CD14-positive monocyte (primary cell): ENCODE measurements around the gene GGTLC3. TPM values are rescaled to one million over a fixed set of nuclear protein-coding genes. Genes with fewer than 3 reads are reported as not detected.
"Not testable (repeated sequence)": the region's sequence is repeated elsewhere in the genome, so short reads cannot be mapped to it uniquely, and the experiment has no call there.

Experiments
- DNase-seq, 3 donors: peaks; one replicate each; pipeline ENCODE4 v3.0.0-alpha.2; 2011 to 2022
- H2AFZ ChIP-seq: 2 replicates; pipeline ENCODE4 v1.6.0; 2012; ENCODE audit warnings: mild to moderate bottlenecking, low read depth, low read length, inconsistent platforms; ENCODE audit not compliant: insufficient read depth, poor library complexity, severe bottlenecking
- H3K27ac ChIP-seq, 2 donors: 1 replicate in 1 of 2; 2 replicates in 1 of 2; pipeline ENCODE4 v1.5.1; 2012 to 2013; ENCODE audit warnings: low read length in 2 of 2, control low read depth in 1 of 2, inconsistent platforms in 1 of 2, low read depth in 1 of 2, mild to moderate bottlenecking in 1 of 2
- H3K27me3 ChIP-seq, 2 donors: one replicate each; pipeline versions ENCODE4 v1.6.0 to v1.6.1; 2011 to 2013; ENCODE audit warnings: low read length in 2 of 2; ENCODE audit not compliant: control insufficient read depth in 2 of 2, insufficient read depth in 2 of 2
- H3K36me3 ChIP-seq, 2 donors: replicated peaks in 1 of 2; 1 replicate in 1 of 2; 2 replicates in 1 of 2; pipeline versions ENCODE4 v1.5.1 to v1.6.1; 2012 to 2013; ENCODE audit warnings: low read length in 2 of 2, control low read depth in 1 of 2, inconsistent platforms in 1 of 2, mild to moderate bottlenecking in 1 of 2; ENCODE audit not compliant: insufficient read depth in 2 of 2, control insufficient read depth in 1 of 2
- H3K4me1 ChIP-seq, 2 donors: 1 replicate in 1 of 2; 2 replicates in 1 of 2; pipeline versions ENCODE4 v1.5.1 to v1.6.1; 2012 to 2013; ENCODE audit warnings: low read length in 2 of 2, control low read depth in 1 of 2, inconsistent platforms in 1 of 2, mild to moderate bottlenecking in 1 of 2, moderate library complexity in 1 of 2; ENCODE audit not compliant: insufficient read depth in 2 of 2, control insufficient read depth in 1 of 2
- H3K4me2 ChIP-seq: replicated peaks from 2 replicates; pipeline ENCODE3; 2012; ENCODE audit warnings: low read length, moderate library complexity, mild to moderate bottlenecking; ENCODE audit not compliant: poor library complexity, severe bottlenecking; ENCODE audit errors: extremely low read depth
- H3K4me3 ChIP-seq, 3 experiments: fragments of 200-600 bp in 1 of 3; sonication (generic) in 1 of 3; replicated peaks in 1 of 3; 1 replicate in 2 of 3; 2 replicates in 1 of 3; pipeline ENCODE4 v1.5.1; 2011 to 2013; ENCODE audit warnings: low read length in 3 of 3, mild to moderate bottlenecking in 3 of 3, control low read depth in 2 of 3, low read depth in 2 of 3, inconsistent platforms in 1 of 3, moderate library complexity in 1 of 3
- H3K79me2 ChIP-seq: 2 replicates; pipeline ENCODE4 v1.6.0; 2012; ENCODE audit warnings: mild to moderate bottlenecking, control low read depth, inconsistent platforms, low read length, moderate library complexity; ENCODE audit not compliant: insufficient read depth
- H3K9ac ChIP-seq: 2 replicates; pipeline ENCODE4 v1.6.0; 2017; ENCODE audit warnings: low read length, mild to moderate bottlenecking; ENCODE audit not compliant: insufficient read depth, poor library complexity, severe bottlenecking
- H3K9me3 ChIP-seq, 2 donors: replicated peaks in 1 of 2; 1 replicate in 1 of 2; 2 replicates in 1 of 2; pipeline versions ENCODE4 v1.5.1 to v1.6.1; 2012 to 2013; ENCODE audit warnings: low read length in 2 of 2, control low read depth in 1 of 2; ENCODE audit not compliant: control insufficient read depth in 1 of 2, insufficient read depth in 1 of 2
- H4K20me1 ChIP-seq: 2 replicates; pipeline ENCODE4 v1.6.0; 2012; ENCODE audit warnings: mild to moderate bottlenecking, low read length, control low read depth, moderate library complexity; ENCODE audit not compliant: insufficient read depth
- H3K27ac Mint-ChIP-seq, 7 donors: one replicate each; pipeline ENCODE4 v1.8.0; 2020; ENCODE audit warnings: mild to moderate bottlenecking in 7 of 7, mixed read lengths in 7 of 7, moderate library complexity in 6 of 7, inconsistent platforms in 2 of 7
- H3K27me3 Mint-ChIP-seq, 3 donors: one replicate each; pipeline ENCODE4 v1.8.0; 2021 to 2022; ENCODE audit warnings: low read depth in 3 of 3, mild to moderate bottlenecking in 3 of 3, mixed read lengths in 3 of 3, moderate library complexity in 3 of 3, inconsistent platforms in 1 of 3
- H3K36me3 Mint-ChIP-seq, 2 donors: one replicate each; pipeline ENCODE4 v1.8.0; 2020; ENCODE audit warnings: mixed read lengths in 2 of 2, inconsistent platforms in 1 of 2, mild to moderate bottlenecking in 1 of 2
- H3K4me1 Mint-ChIP-seq: one replicate; pipeline ENCODE4 v1.8.0; 2020; ENCODE audit warnings: mild to moderate bottlenecking, mixed read lengths
- H3K4me3 Mint-ChIP-seq, 2 donors: one replicate each; pipeline ENCODE4 v1.8.0; 2020; ENCODE audit warnings: mild to moderate bottlenecking in 2 of 2, mixed read lengths in 2 of 2, moderate library complexity in 1 of 2
- H3K9me3 Mint-ChIP-seq, 7 donors: one replicate each; pipeline ENCODE4 v1.8.0; 2020 to 2022; ENCODE audit warnings: mixed read lengths in 7 of 7, mild to moderate bottlenecking in 6 of 7, moderate library complexity in 6 of 7, inconsistent platforms in 2 of 7
- WGBS: methylation state at CpG from one replicate; pipeline ENCODE4 v1.1.5; 2013; ENCODE audit warnings: missing lambda C conversion rate; ENCODE audit not compliant: insufficient coverage; 5-methylcytosine and 5-hydroxymethylcytosine counted together
- intact Hi-C, 2 donors: fragments of 100-400 bp; cut with micrococcal nuclease; formaldehyde crosslinking; loops; one replicate each; pipeline versions ENCODE4 v1.15.0 to v1.15.1; 2023
- polyA plus RNA-seq, 3 donors: library from polyadenylated mRNA; depleted of rRNA in 1 of 3; unstranded in 2 of 3; stranded (reverse) in 1 of 3; fragments of 300-500 nt in 2 of 3; fragments of >200 nt in 1 of 3; fragmentation: Illumina TruSeq in 2 of 3; gene quantifications; 1 replicate in 2 of 3; 2 replicates in 1 of 3; pipeline ENCODE4 v1.2.3, GENCODE V29; 2012 to 2021

Gene GGTLC3
- polyA plus RNA-seq, 3 donors: not detected

- H3K36me3 ChIP-seq, H3K79me2 ChIP-seq, H3K4me1 ChIP-seq, DNase-seq, H3K4me3 ChIP-seq, H3K9me3 Mint-ChIP-seq, H3K9ac ChIP-seq, H3K4me3 Mint-ChIP-seq, H3K27ac ChIP-seq, H3K36me3 Mint-ChIP-seq, H3K27me3 Mint-ChIP-seq, H3K4me2 ChIP-seq, intact Hi-C loops, H3K27me3 ChIP-seq, H3K9me3 ChIP-seq, H3K27ac Mint-ChIP-seq, H3K4me1 Mint-ChIP-seq, H2AFZ ChIP-seq, H4K20me1 ChIP-seq: not testable (repeated sequence)
- WGBS: no CpG with 5 or more reads among the region's 22 CpGs
These were observed 36.6 kb upstream of the GGTLC3 start for GRCh38 chr22:18554280-18555256.

GRCh38 chr22:18552839-18553597, 35.1 kb upstream of the GGTLC3 start:
- intact Hi-C loops, H3K27me3 ChIP-seq, H3K4me3 Mint-ChIP-seq, H4K20me1 ChIP-seq, H3K36me3 ChIP-seq, H3K4me2 ChIP-seq, H3K9ac ChIP-seq, H3K4me1 ChIP-seq, H3K36me3 Mint-ChIP-seq, H3K79me2 ChIP-seq, H3K27me3 Mint-ChIP-seq, H2AFZ ChIP-seq, H3K4me3 ChIP-seq, H3K9me3 ChIP-seq, DNase-seq, H3K27ac ChIP-seq, H3K4me1 Mint-ChIP-seq, H3K9me3 Mint-ChIP-seq: not testable (repeated sequence)
- WGBS: no CpG with 5 or more reads among the region's 19 CpGs
- peak overlapping the region in 1 of 7 donors; percentile 66 for H3K27ac Mint-ChIP-seq

GRCh38 chr22:18551046-18551445, 33.1 kb upstream of the GGTLC3 start:
- H3K4me1 Mint-ChIP-seq, H3K9me3 Mint-ChIP-seq, H3K27me3 ChIP-seq, H3K79me2 ChIP-seq, H3K27me3 Mint-ChIP-seq, H3K9me3 ChIP-seq, intact Hi-C loops, H3K4me3 ChIP-seq, H3K27ac ChIP-seq, H3K36me3 Mint-ChIP-seq, H3K4me1 ChIP-seq, H4K20me1 ChIP-seq, H3K36me3 ChIP-seq, H3K27ac Mint-ChIP-seq, H3K9ac ChIP-seq, DNase-seq, H3K4me3 Mint-ChIP-seq, H3K4me2 ChIP-seq, H2AFZ ChIP-seq: not testable (repeated sequence)
- no CpG with 5 or more reads among the region's 7 CpGs for WGBS

- H3K9me3 ChIP-seq, H3K36me3 ChIP-seq, H3K36me3 Mint-ChIP-seq, H3K4me1 ChIP-seq, H3K4me3 ChIP-seq, H3K27me3 Mint-ChIP-seq, H2AFZ ChIP-seq, H3K4me2 ChIP-seq, H3K27me3 ChIP-seq, H4K20me1 ChIP-seq, H3K9ac ChIP-seq, H3K27ac ChIP-seq, H3K9me3 Mint-ChIP-seq, H3K4me1 Mint-ChIP-seq, H3K4me3 Mint-ChIP-seq, DNase-seq, intact Hi-C loops, H3K79me2 ChIP-seq, H3K27ac Mint-ChIP-seq: not testable (repeated sequence)
- WGBS: 80% methylated on average over 2 of the region's 13 CpGs
These were observed 31.7 kb upstream of the GGTLC3 start for GRCh38 chr22:18549458-18550179.
